HCEC 1CT (cell line): ENCODE data around the gene PGPEP1.
"Not testable (repeated sequence)": the region's sequence is repeated elsewhere in the genome, so short reads cannot be mapped to it uniquely, and the experiment has no call there.

Source experiments
- DNase-seq: peaks from one replicate; pipeline ENCODE4 v3.0.0-alpha.2; 2017

Gene PGPEP1

GRCh38 chr19:18308948-18309325, 31.5 kb upstream of the PGPEP1 start:
- no peak for DNase-seq

GRCh38 chr19:18309525-18310064, 30.8 kb upstream of the PGPEP1 start:
- no peak for DNase-seq

GRCh38 chr19:18310118-18310909, 30.1 kb upstream of the PGPEP1 start:
- DNase-seq: no peak

- DNase-seq: no peak
Measured at GRCh38 chr19:18310966-18311365, 29.4 kb upstream of the PGPEP1 start.

GRCh38 chr19:18311502-18312091, 28.8 kb upstream of the PGPEP1 start:
- no peak for DNase-seq

- DNase-seq: no peak
Measured at GRCh38 chr19:18312092-18312534, 28.3 kb upstream of the PGPEP1 start.

- no peak for DNase-seq
Measured at GRCh38 chr19:18313398-18313797, 27.0 kb upstream of the PGPEP1 start.

GRCh38 chr19:18317961-18318800, 22.2 kb upstream of the PGPEP1 start:
- no peak for DNase-seq

- DNase-seq: no peak
Measured at GRCh38 chr19:18319591-18320135, 20.7 kb upstream of the PGPEP1 start.

GRCh38 chr19:18320865-18321733, 19.3 kb upstream of the PGPEP1 start:
- DNase-seq: no peak

- no peak for DNase-seq
Measured at GRCh38 chr19:18321734-18322102, 18.7 kb upstream of the PGPEP1 start.

- peak; percentile 59 for DNase-seq
Measured at GRCh38 chr19:18322318-18322758, 18.1 kb upstream of the PGPEP1 start.

GRCh38 chr19:18322759-18323460, 17.5 kb upstream of the PGPEP1 start, which contains the start of gene LSM4:
TSS of gene LSM4 (minus strand) at chr19:18323076. CDS start at chr19:18323020, 56 bp downstream.
- peak; percentile 97 for DNase-seq

- DNase-seq: not testable (repeated sequence)
Measured at GRCh38 chr19:18324373-18324731, 16.0 kb upstream of the PGPEP1 start.

- no peak for DNase-seq
Measured at GRCh38 chr19:18326772-18327171, 13.6 kb upstream of the PGPEP1 start.

GRCh38 chr19:18328340-18329034, 11.9 kb upstream of the PGPEP1 start:
- DNase-seq: peak; percentile 97

- DNase-seq: no peak
Measured at GRCh38 chr19:18329035-18329376, 11.4 kb upstream of the PGPEP1 start.

- no peak for DNase-seq
Measured at GRCh38 chr19:18330868-18331267, 9.5 kb upstream of the PGPEP1 start.

- no peak for DNase-seq
Measured at GRCh38 chr19:18332917-18333530, 7.4 kb upstream of the PGPEP1 start.

GRCh38 chr19:18333680-18334079, 6.7 kb upstream of the PGPEP1 start:
- DNase-seq: no peak
